ENCODE results near the gene ZNF778. TPM values are rescaled to one million over a fixed set of nuclear protein-coding genes. Genes with fewer than 3 reads are reported as not detected.

Gene ZNF778
- polyA plus RNA-seq, 1 experiment, result 5.5 TPM

- ChIA-PET CTCF (interaction anchor here (0.8 to 0.9 kb wide), 2 partner anchors 16 to 434 kb away, joined by 3 read pairs; no protein-coding TSS in a partner anchor), POLR2A (no interaction called here)
- H3K36me3 ChIP-seq (ENCODE audit: control insufficient read depth, insufficient read depth, low read length), result no peaks in the 10 kb centered on the region; the same call in 1 of the 2 replicates
- peak within 1 kb of the TSS; percentile 29 for H3K4me3 ChIP-seq (ENCODE audit: low read depth, low read length)
- no peak for TF ChIP-seq CTCF (IDR thresholded peaks at IDR 0.05; ENCODE audit: insufficient read depth, low read depth, low read length)
- DNase-seq (ENCODE audit: low read depth), result no peak
- peaks cover 6% of the 10 kb centered on the region for H3K27me3 ChIP-seq (ENCODE audit: control insufficient read depth, insufficient read depth, low read length)
Measured at GRCh38 chr16:89171216-89172170, 46.0 kb upstream of the ZNF778 start, which contains the start of gene CDH15. TSS of gene CDH15 (plus strand) at chr16:89171748. CDS start at chr16:89171832, 84 bp downstream.

- H3K36me3 ChIP-seq (ENCODE audit: control insufficient read depth, insufficient read depth, low read length), result no peaks in the 10 kb centered on the region
- no peak for TF ChIP-seq CTCF (IDR thresholded peaks at IDR 0.05; ENCODE audit: insufficient read depth, low read depth, low read length)
- no peak for DNase-seq (ENCODE audit: low read depth)
- peaks cover 6% of the 10 kb centered on the region for H3K27me3 ChIP-seq (ENCODE audit: control insufficient read depth, insufficient read depth, low read length)
- ChIA-PET POLR2A (no interaction called here), CTCF (no interaction called here)
- H3K4me3 ChIP-seq (ENCODE audit: low read depth, low read length), result no peak overlapping the region
Measured at GRCh38 chr16:89172171-89172527, 45.4 kb upstream of the ZNF778 start.

- ChIA-PET CTCF (interaction anchor here (0.6 kb wide), 1 partner anchor 1470 kb away, joined by 3 read pairs; no protein-coding TSS in a partner anchor), POLR2A (no interaction called here)
- DNase-seq (ENCODE audit: low read depth), result no peak
- no peak for TF ChIP-seq CTCF (IDR thresholded peaks at IDR 0.05; ENCODE audit: insufficient read depth, low read depth, low read length)
- Histone ChIP-seq H3K36me3 (ENCODE audit: control insufficient read depth, insufficient read depth, low read length) (no peaks in the 10 kb centered on the region), H3K4me3 (ENCODE audit: low read depth, low read length) (no peak overlapping the region), H3K27me3 (ENCODE audit: control insufficient read depth, insufficient read depth, low read length) (peaks cover 6% of the 10 kb centered on the region)
Measured at GRCh38 chr16:89172528-89173173, 44.9 kb upstream of the ZNF778 start.

DNA sequence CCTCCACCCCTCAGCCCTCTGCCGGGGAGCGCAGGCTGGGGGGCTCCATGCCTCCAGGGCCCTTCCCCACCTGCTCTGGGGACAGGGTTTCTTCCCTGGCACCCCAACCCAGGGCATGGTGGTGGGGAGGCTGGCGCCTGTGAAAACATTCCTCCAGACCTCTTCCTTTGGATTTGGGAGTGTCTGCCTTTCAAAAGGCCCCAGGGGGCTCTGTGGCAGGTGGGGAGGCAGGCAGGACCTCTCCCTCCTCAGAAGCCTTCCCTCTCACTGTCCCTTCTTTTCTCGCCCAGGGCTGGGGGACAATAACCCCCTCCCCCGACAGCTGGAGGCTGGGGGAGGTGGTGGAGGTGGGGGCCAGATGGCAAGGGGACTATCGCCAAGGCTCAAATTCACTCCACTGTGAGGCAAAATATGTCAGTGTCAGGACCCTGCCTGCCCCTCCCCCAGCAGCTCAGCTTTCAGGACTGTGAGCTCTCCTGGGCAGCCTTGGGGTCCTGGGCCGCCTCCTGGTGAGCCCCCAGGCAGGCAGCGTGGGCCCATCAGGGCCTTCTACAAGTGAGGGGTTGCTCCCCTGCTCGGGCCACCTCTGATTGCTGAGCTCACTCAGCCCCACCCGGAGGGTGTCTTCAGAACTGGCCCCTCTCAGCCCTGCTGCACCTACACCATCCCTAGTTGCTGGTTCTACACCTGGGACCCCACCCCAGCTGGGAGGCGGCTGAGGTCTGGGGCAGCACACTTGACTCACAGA is 44.2 kb upstream of the ZNF778 start:
- Histone ChIP-seq H3K36me3 (ENCODE audit: control insufficient read depth, insufficient read depth, low read length) (no peaks in the 10 kb centered on the region), H3K27me3 (ENCODE audit: control insufficient read depth, insufficient read depth, low read length) (peaks cover 6% of the 10 kb centered on the region), H3K4me3 (ENCODE audit: low read depth, low read length) (no peak overlapping the region)
- POLR2A ChIA-PET, result no interaction called here
- no peak for TF ChIP-seq CTCF (IDR thresholded peaks at IDR 0.05; ENCODE audit: insufficient read depth, low read depth, low read length)
- DNase-seq (ENCODE audit: low read depth), result no peak
- CTCF ChIA-PET, result interaction anchor here (0.6 to 1.3 kb wide), 2 partner anchors 9 to 1471 kb away, joined by 3 read pairs; no protein-coding TSS in a partner anchor
